CD4-positive, alpha-beta T cell treated with Interleukin-15 for 1 hour (primary cell): ENCODE results near the gene ZC3H12C.

Source experiments
- DNase-seq: peaks from one replicate; pipeline ENCODE4 v3.0.0-alpha.2; 2020

ZC3H12C gene

GRCh38 chr11:110100476-110101240 lies 7.5 kb downstream of the ZC3H12C start:
- DNase-seq, result no peak

- no peak for DNase-seq
Observed at GRCh38 chr11:110106713-110107274, 13.6 kb downstream of the ZC3H12C start.

GRCh38 chr11:110110854-110111253 lies 17.7 kb downstream of the ZC3H12C start:
- DNase-seq, result no peak

DNA sequence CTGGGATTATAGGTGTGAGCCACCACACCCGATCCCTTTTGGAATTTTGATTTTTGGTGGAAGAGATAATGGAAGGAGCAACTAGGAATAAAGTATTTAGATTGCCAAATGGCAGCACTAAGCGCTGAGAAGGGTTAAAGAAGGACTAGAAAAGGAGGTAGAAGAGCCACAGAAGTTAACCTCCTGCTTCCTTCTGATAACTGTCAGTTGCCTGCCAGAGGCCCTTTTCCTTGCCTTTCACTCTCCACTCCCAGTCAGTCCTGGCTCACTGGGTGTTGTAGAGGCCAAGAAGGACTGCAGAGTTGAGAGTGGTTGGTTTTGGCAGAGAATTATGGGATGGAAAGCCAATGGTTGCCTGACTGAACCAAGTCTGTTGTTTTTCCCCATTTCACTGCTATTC lies 19.3 kb downstream of the ZC3H12C start:
- DNase-seq, result no peak

GRCh38 chr11:110113505-110113904 lies 20.3 kb downstream of the ZC3H12C start:
- no peak for DNase-seq

- DNase-seq, result no peak
Observed at GRCh38 chr11:110113973-110114372, 20.8 kb downstream of the ZC3H12C start.

- DNase-seq, result no peak
Observed at GRCh38 chr11:110119317-110119716, 26.1 kb downstream of the ZC3H12C start.

- DNase-seq, result no peak
Observed at GRCh38 chr11:110121204-110121603, 28.0 kb downstream of the ZC3H12C start.

DNA sequence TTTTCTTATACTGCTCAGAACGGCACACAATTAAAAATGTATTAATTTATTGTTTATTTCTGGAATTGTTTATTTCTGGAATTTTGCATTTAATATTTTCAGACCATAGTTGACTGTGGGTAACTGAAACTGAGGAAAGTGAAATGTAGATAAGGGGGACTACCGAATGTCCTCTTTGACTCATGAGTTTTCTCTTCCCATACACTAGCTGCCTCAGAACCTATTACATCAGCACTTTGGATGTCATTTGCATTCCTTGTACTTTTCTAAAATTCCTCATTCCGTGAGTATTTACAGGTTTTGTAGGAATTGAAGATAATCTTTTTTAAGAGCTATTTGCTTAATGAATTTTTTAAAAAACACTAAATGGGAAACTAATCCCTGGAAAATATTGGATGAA lies 29.8 kb downstream of the ZC3H12C start:
- no peak for DNase-seq

DNA sequence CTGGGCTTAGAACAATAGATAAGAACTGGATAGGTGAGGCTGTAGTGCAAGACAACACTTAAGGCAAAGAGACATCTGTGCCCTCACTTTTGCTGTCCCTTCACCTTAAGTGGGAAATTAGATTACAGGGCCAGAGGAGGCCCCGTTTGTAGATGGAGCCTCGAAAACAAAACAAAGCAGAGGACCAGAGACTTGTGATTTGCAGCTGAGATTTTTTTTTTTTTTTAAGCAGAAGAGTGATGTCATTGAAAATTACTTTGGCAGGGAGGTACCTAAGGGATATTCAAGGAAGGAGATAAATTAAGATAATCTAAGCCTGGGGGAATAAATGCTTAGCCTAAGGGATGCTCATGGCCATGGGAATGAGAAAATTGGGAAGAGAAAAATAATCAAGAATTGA lies 31.4 kb downstream of the ZC3H12C start:
- DNase-seq, result no peak

DNA sequence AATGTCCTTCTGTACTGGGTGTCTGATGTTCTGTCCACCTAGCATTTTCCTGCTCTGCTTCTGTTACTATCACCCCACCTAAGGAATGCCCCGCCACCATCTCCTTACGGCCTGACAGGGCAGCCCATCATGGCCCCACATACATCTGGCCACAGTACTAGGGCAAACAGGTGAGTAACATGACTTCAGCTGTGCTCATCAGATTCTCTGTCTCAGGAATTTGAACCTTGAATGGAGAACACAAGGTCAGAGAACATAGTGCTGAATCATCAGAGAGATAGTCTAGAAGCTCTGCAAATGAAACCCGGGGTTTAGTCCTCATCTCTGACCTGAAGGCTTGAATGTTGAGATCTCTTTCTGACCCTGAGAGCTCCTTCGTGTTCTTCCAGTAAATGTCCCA lies 32.4 kb downstream of the ZC3H12C start:
- DNase-seq, result no peak

DNA sequence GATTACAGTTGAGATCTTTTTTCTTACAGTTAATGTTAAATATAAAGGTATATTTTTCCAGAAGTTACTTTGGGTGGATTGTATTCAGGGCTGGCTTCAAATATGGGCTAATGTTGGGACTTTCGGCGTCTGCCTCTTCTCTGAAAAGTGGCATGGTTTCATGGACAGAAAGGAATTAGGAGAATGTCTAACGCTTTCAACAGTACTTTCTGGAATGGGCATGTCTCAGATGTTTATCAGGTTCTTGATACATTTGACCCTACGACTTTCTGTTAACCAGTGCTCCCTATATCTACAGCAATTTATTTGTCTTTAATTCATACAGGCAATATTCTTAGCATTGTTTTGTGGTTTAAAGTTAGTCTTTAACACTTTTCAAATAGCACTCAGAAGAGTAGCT lies 33.7 kb downstream of the ZC3H12C start:
- DNase-seq, result no peak

DNA sequence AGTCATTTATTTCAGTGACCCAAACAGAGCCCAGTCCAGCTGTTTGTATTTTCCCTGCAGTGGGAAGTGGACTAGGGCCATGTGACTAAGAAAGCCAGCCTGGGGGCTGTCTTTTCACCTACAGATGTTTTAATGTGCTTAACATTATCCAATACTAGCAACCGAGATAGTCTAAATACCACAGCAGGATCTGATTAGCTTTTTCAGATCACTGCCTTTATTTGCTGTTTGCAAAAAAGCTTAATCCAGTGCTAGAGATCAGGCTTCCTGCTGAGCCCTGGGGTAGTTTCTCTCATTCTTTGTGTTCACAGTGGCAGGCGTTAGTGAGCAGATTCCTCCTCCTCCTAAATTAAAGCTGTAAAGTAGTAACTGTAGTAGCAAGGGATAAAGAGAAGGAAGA lies 35.0 kb downstream of the ZC3H12C start:
- no peak for DNase-seq

- no peak for DNase-seq
Observed at GRCh38 chr11:110130642-110131238, 37.5 kb downstream of the ZC3H12C start.

- DNase-seq, result no peak
Observed at GRCh38 chr11:110131386-110132123, 38.4 kb downstream of the ZC3H12C start.

- no peak for DNase-seq
Observed at GRCh38 chr11:110133160-110133559, 40.0 kb downstream of the ZC3H12C start.

DNA sequence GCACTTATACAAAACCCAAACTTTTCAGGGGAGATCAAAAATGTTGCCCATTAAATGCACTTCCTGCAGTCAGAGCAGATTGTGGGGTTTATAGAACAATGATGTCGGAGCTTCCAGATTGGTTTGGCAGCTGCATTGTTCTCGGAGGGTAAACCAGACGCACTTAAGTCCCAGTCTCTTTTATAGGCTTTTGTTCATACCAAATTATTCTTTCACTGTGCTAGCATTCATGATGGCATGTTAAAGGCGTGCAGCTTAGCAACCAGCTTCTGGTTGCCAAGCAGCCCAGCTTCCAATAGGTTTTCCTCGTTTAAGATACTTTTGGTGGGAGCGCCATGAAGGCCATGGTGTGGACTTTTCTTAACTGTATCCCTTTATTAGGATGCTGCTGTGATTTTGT lies 40.9 kb downstream of the ZC3H12C start:
- no peak for DNase-seq

DNA sequence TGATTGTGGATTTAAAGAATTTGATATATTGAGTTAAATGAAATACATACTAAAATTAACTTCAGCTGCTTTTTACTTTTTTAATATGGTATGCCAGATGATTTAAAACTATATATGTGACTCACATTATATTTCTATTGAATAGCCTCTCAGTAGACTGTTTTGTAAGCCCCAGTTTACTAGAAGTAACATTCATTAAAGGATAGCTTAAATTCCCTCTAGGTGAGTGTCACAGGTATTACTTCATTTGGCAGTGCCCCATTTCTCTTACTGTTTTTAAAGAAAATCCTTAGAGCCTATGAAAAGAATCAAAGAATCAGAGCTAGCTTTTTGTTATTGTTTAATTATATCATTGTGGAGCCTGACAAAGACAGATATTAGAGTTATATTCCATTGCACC lies 48.6 kb downstream of the ZC3H12C start:
- no peak for DNase-seq

GRCh38 chr11:110147962-110148709 lies 54.9 kb downstream of the ZC3H12C start:
- no peak for DNase-seq

DNA sequence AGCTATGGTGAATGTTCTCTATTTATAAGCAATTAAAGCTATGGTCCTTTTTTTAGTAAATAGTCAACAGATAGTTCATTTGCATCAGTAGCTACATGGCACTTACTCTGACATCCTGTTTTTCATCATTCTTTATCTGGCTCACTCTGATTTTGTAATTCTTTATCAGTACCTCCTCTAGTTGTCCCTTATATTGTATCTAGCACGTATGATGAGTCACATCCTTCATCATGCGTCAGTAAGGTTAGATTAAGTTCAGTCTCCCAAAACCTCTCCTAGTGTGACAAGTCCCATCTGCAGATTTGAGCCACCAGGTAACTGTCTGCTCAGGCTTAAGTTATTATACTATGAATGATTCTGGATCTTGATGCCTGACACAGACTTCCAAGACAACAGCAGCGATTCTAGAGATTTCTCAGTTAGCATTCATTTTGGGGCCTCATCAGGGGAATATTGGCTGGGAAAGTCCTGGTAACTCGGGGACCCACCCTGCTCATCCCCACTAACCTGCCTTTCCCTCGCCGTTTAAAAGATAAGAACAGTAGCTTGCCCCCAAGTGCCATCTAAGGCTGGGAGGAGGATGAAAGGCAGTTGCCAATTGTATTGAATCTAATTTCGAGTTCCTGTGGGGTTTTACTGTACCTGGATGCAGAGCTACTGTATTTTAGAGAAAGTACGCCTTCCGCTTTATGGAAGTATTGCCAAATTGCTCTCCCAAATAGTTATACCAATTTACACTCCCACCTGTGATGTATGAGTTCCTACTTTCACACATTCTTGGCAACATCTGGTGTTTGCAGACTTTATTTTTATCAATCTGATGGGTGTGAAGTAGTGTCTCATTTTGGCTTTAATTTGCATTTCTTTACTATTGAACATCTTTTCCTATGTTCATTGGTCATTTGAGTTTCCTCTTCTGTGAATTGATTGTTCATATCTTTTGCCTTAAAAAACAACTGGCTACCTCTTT lies 55.9 kb downstream of the ZC3H12C start:
- DNase-seq, result no peak

DNA sequence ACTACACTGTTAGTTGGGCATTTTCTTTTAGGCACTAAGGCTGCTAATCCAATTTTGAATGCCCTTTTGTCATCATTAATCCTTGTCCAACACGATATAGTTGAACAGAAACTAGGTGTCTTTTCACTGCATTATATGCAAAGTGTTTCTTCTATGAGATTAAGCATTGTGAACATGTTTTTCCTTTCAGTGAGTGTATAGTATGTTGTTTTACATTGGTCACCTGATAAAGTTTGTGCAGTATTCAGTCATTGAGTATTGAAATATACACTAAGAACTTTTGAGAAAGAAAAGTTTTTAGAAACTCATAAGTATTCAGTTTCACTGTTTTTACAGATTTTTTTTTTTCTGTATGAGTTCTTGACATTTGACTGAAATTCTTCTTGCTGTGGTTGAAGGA lies 59.0 kb downstream of the ZC3H12C start:
- no peak for DNase-seq

DNA sequence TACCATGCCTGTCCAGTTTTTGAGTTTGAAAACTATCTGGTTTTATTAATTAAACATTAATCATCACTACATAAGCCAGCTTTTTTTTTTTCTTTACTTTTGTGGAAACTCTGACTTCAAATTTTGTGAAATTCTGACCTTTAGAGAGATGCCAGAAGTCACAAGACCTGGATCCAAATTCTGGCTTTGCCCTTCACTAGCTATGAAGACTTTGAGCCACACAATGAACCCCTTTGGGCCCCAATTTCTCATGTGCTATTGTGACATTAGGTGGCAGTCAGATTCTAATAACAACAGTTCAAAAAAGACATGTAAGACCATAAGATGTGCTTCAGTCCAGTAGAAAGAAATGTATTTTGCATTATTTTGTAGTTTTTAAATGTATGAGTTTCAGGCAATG lies 60.3 kb downstream of the ZC3H12C start:
- no peak for DNase-seq
